GM12892 (cell line): ENCODE data around the gene ALOXE3.

ENCODE experiments used
- POLR2AphosphoS5 ChIP-seq: IDR thresholded peaks from 2 replicates; pipeline ENCODE4 v1.6.1; 2011; ENCODE audit warnings: low read depth, low read length, control low read depth
- TAF1 ChIP-seq: IDR thresholded peaks from 2 replicates; pipeline ENCODE4 v1.6.1; 2011; ENCODE audit warnings: low read depth, mild to moderate bottlenecking, control low read depth, low read length, borderline replicate concordance

DNA sequence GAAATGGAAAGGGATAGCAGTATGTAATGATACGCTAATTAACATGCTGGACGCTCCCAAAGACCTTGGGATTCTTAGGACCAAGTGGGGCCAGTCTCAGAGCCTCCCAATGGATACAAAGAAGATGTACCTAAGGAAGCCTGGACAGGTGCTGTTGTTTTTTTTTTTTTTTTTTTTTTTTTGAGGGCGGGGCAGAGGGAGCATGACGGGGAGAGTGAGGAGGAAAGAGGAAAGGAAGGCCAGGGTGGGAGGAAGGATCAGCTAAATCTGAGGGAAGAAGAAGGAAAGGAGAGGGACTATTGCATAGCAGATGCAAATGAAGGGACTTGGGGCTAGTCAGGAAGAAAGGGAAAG is 41.9 kb upstream of the ALOXE3 start:
- TF ChIP-seq POLR2AphosphoS5 (no peak), TAF1 (no peak)
